OCI-LY3 (cell line): ENCODE data around the gene SLC25A21.

Source experiments
- EZH2phosphoT487 ChIP-seq: fragments of 200-600 bp; shearing (Covaris generic); IDR thresholded peaks from 2 replicates; pipeline ENCODE4 v1.6.1; 2018; ENCODE audit warnings: antibody characterized with exemption, mixed run types, low read depth
- TF ChIP-seq, protein P1 (sequence below): fragments of 200-600, 300-600 bp; sonication (generic); IDR thresholded peaks from 2 replicates; pipeline ENCODE4 v1.5.1; 2014; ENCODE audit warnings: antibody characterized with exemption, low read length, low read depth

DNA sequence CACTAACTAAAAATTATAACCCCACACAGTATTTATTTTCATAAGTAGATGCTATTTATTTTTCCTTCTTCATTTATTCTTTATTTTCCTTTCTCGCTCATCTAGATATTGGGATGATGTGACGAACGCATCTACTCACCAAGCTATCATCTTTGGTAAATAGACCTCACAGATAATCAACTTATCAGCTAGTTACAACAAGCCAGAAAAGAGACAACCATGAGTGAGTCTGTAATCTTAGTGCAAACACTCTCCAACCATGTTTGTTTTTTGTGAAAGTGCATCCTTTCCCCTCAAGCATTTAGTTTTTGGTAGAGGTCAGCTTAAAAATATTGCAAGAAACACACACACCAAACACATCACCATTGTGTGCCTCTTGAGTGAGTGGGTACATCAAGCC lies 84.9 kb downstream of the SLC25A21 start:
- no peak for TF ChIP-seq EZH2phosphoT487
- TF ChIP-seq, protein P1, sequence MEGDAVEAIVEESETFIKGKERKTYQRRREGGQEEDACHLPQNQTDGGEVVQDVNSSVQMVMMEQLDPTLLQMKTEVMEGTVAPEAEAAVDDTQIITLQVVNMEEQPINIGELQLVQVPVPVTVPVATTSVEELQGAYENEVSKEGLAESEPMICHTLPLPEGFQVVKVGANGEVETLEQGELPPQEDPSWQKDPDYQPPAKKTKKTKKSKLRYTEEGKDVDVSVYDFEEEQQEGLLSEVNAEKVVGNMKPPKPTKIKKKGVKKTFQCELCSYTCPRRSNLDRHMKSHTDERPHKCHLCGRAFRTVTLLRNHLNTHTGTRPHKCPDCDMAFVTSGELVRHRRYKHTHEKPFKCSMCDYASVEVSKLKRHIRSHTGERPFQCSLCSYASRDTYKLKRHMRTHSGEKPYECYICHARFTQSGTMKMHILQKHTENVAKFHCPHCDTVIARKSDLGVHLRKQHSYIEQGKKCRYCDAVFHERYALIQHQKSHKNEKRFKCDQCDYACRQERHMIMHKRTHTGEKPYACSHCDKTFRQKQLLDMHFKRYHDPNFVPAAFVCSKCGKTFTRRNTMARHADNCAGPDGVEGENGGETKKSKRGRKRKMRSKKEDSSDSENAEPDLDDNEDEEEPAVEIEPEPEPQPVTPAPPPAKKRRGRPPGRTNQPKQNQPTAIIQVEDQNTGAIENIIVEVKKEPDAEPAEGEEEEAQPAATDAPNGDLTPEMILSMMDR, result no peak
